ENCODE data around the gene NUP93. TPM values are rescaled to one million over a fixed set of nuclear protein-coding genes. Genes with fewer than 3 reads are reported as not detected.

The NUP93 gene
- polyA plus RNA-seq, 1 of the 3 experiments (the other 2 are of a cell fraction), result 43.1 TPM

- DNase-seq, result no peak
- no peaks in the 10 kb centered on the region for H3K27me3 ChIP-seq (ENCODE audit: insufficient read depth)
- CTCF ChIA-PET, result interaction anchor here (0.9 kb wide), 1 partner anchor 108 kb away, joined by 3 read pairs; no protein-coding TSS in a partner anchor
- 95% methylated on average over 6 of the region's 6 CpGs for WGBS (ENCODE audit: low lambda C conversion rate)
- H3F3A ChIP-seq (replicated peaks; ENCODE audit: insufficient read depth), result peaks cover 26% of the 10 kb centered on the region
- H2AFZ ChIP-seq (ENCODE audit: low read depth), result no peak overlapping the region
- H3K36me3 ChIP-seq (replicated peaks in 1 of 2; ENCODE audit: control insufficient read depth in 1 of 2, insufficient read depth in 2 of 2, low read length in 1 of 2), result peaks cover 28 to 30% of the 10 kb centered on the region in 2 experiments
- no peaks in the 10 kb centered on the region for H3K9me2 ChIP-seq
- peaks cover 19 to 33% of the 10 kb centered on the region in 2 experiments for H3K4me1 ChIP-seq (ENCODE audit: control insufficient read depth in 1 of 2, insufficient read depth in 2 of 2, low read depth in 1 of 2, low read length in 1 of 2)
- no peaks in the 10 kb centered on the region for H4K20me1 ChIP-seq (ENCODE audit: insufficient read depth)
- no peak overlapping the region for H3K9ac ChIP-seq
- TF ChIP-seq TAF1 (IDR thresholded peaks at IDR 0.05; ENCODE audit: borderline replicate concordance, low read depth, low read length) (no peak), EZH2phosphoT487 (IDR thresholded peaks at IDR 0.05; ENCODE audit: borderline replicate concordance, low read depth) (no peak), MXI1 (IDR thresholded peaks at IDR 0.05; ENCODE audit: low read depth, low read length) (no peak), JUND (IDR thresholded peaks at IDR 0.05) (no peak), TEAD4 (IDR thresholded peaks at IDR 0.05; ENCODE audit: borderline replicate concordance, insufficient read depth) (no peak), SIN3A (IDR thresholded peaks at IDR 0.05; ENCODE audit: borderline replicate concordance, low read depth, low read length) (no peak), CHD2 (IDR thresholded peaks at IDR 0.05; ENCODE audit: low read length, partially characterized antibody) (no peak), TCF12 (IDR thresholded peaks at IDR 0.05) (no peak), RFX5 (IDR thresholded peaks at IDR 0.05; ENCODE audit: low read length) (no peak), ELF1 (IDR thresholded peaks at IDR 0.05) (no peak), POLR2AphosphoS5 (IDR thresholded peaks at IDR 0.05; ENCODE audit: low read depth, low read length) (no peak), ZBTB33 (IDR thresholded peaks at IDR 0.05; ENCODE audit: borderline replicate concordance, low read depth) (no peak), SMC3 (IDR thresholded peaks at IDR 0.05; ENCODE audit: low read depth, low read length) (no peak), RAD21 (IDR thresholded peaks at IDR 0.05; ENCODE audit: low read length) (no peak), FOXJ3 (CRISPR knock-in tag; IDR thresholded peaks at IDR 0.05) (no peak), USF2 (IDR thresholded peaks at IDR 0.05; ENCODE audit: borderline replicate concordance, low read depth, low read length) (no peak), NFIC (IDR thresholded peaks at IDR 0.05; ENCODE audit: borderline replicate concordance) (no peak)
- TF ChIP-seq, protein P1, sequence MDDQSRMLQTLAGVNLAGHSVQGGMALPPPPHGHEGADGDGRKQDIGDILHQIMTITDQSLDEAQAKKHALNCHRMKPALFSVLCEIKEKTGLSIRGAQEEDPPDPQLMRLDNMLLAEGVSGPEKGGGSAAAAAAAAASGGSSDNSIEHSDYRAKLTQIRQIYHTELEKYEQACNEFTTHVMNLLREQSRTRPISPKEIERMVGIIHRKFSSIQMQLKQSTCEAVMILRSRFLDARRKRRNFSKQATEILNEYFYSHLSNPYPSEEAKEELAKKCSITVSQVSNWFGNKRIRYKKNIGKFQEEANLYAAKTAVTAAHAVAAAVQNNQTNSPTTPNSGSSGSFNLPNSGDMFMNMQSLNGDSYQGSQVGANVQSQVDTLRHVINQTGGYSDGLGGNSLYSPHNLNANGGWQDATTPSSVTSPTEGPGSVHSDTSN (IDR thresholded peaks at IDR 0.05), result no peak
- H3K79me2 ChIP-seq (ENCODE audit: insufficient read depth), result no peaks in the 10 kb centered on the region
- POLR2A ChIA-PET, result no interaction called here
- no peaks in the 10 kb centered on the region for H3K9me3 ChIP-seq
- no peak overlapping the region for H3K4me3 ChIP-seq (ENCODE audit: low read depth in 2 of 2, low read length in 1 of 2)
- H3K4me2 ChIP-seq, result no peak overlapping the region
- H3K27ac ChIP-seq (ENCODE audit: low read depth in 2 of 2, low read length in 1 of 2), result no peak overlapping the region
Observed at GRCh38 chr16:56844056-56844455, 114.1 kb downstream of the NUP93 start.
